Pulmonary artery endothelial cell (primary cell): ENCODE data around the gene MARK3. TPM values are rescaled to one million over a fixed set of nuclear protein-coding genes. Genes with fewer than 3 reads are reported as not detected.

Experiments used
- DNase-seq: peaks from one replicate; pipeline ENCODE4 v3.0.0-alpha.2; 2011; ENCODE audit warnings: low read depth, low spot score
- total RNA-seq: library from RNA; depleted of rRNA; stranded (reverse); fragments of >200 nt; gene quantifications from 2 replicates; pipeline ENCODE4 v1.2.3, GENCODE V29; 2014

The MARK3 gene
- total RNA-seq, 1 donor from 2014 or later: 67.9 TPM

DNA sequence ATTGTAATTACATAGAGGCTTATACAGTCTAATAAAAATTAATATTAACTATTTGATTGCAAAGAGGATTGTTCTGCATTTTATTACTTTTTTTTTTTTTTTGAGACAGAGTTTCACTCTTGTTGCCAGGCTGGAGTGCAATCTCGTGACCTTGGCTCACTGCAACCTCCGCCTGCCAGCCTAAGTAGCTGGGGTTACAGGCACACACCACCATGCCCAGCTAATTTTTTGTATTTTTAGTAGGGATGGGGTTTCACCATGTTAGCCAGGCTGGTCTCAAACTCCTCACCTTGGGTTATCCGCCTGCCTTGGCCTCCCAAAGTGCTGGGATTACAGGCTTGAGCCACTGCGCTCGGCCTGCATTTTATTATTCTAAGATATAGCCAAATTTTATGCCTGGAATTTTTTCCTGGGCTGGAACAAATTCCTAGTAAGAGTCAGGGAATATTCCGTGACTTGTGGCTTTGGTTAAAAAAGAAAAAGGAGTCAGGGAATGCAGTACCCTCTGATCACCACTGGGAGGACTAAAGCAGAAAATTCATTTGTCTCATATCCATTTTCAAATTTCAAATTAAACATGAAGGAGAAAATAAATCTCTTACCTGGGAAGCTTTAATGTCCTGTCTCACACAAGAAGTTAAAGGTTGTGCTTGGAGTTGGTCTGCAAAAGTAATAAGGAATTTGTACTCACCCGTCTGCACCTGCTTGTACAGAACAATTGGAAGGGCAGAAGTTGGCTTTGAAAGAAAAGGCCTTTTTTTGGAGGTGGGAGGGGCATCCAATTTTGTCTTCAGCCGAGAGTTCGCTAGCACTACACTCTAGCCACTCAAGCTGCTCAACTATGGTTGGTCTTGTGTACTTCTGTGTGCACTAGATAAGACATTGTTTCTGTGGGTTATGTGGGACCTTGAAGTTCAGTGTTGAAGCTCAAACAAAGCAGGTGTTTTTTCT is 8.7 kb downstream of the MARK3 start:
- no peak for DNase-seq

DNA sequence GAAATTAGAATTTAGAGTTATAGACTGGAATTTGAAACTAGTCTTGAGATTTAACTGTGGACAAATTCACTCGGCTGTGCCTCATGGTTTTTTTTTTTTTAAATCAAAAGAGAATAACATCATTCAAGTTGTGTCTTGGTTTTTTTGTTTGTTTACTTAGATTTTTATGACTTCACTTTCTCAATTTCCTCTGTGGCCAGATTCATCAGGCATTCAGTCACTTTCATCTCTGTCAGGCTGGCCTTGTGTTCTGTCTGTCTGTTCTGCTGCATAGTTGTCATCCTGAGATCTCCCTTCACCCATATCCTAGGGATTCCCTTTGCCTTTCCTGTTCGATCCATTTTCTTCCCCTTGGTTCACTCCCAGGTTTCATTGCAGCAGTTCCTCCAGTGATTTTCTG is 10.0 kb downstream of the MARK3 start:
- DNase-seq: no peak

DNA sequence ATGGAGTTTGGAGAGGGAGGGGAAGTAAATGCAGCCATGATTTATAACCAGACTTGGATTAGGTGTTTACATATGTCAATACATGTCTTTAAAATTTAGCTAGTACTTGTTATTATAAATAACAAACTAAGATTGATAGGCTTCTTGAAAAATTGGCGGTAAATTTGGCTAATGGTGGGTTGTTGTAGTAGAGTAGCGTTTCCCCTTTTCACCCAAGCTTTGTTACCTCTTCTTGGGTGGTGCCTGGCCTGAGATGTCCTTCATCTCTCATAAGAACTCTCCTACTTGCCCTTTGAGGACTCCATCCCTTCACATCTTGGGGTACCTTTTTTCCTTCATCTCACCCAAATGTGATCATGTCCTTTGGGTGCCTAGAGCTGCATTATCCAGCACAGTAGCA is 11.2 kb downstream of the MARK3 start:
- DNase-seq: no peak

DNA sequence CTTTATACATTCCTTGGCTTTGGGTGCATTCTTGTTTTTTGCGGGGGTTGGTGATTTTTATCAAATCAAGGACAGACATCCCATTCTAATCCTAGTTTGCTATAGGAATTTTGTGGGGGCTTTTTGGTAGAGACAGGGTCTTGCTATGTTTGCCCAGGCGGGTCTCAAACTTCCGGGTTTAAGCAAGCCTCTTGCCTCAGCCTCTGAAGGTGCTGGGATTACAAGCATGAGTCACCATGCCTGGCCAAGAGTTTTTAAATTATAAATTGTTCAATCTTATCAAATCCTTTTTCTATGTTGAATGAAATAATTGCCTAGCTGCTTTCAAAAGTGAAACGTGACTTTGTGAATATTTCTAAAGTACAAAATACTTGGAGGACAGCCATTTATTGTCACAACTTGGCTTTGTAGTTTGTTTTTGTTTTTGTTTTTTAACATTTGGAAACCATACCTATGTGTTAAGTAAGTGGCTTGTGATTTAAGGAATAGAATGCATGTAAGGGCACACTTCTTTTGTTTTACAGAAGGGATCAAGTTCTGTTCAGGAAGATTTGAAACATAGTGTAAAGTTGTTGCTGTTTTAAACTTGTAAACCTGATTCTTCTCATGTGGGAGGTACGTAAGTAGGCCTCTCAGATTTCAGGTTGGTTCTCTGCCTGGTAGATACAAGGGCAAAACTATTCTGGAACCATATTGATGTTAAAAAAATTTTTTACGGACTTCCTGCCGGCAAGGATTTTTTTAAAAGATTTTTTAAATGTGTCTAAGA is 13.4 kb downstream of the MARK3 start:
- DNase-seq: no peak

DNA sequence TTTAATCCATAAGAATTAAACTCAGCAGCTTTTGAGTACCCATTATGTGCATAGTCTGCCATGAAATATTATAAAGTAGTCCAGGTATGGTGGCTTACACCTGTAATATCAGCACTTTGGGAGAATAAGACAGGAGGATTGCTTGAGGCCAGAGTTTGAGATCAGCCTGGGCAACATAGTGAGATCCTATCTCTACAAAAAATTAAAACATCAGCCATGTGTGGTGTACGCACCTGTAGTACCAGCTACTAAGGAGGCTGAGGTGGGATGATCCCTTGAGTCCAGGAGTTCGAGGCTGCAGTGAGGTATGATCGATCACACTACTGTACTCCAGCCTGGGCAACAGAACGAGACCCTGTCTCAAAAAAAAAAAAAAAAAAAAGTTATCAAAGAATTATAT is 15.3 kb downstream of the MARK3 start:
- DNase-seq: no peak

DNA sequence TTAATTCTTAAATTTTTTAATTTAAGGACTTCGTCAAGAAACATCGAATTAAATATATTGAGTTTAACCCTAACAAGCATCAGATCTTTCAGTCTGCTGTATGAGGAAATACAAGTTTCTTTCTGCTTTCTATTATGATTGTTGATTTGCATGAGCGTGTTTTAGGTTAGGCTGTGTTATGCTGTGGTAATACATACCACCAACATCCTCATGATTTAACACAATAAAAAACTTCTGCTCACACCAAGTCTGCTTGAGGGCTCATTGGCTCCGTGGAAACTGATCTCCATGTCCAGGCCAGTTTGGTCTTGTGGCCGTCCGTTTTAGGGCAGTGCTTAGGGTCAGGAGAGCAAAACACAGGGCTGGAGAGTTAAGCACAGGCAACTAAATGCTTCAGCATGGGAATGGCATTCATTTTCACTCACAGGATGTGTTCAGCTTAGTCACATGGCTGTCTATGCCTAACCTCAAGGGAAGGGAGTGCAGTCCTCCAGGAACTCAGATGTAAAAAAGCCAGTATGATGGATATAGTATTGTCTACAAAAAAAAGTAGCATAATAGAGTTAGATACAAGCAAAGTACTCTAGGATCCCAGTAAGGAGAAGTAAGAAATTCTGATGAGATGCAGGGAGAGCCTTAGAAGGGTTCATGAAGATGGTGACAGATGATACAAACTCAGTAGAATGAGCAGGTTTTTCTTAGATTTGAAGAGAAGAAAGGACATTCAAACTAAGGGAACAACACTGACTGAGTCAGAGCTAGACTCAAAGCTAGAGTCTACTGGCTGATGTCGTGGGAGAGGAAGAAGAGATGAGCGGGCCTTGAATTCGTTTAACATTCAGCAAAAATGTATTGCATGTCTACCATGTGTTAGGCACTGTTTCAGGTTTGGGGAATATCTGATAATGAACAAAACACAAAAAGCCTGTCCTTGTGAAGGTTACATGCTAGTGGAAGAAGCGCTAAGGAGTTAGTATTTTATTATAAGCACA is 16.3 kb downstream of the MARK3 start:
- peak; percentile 51 for DNase-seq

DNA sequence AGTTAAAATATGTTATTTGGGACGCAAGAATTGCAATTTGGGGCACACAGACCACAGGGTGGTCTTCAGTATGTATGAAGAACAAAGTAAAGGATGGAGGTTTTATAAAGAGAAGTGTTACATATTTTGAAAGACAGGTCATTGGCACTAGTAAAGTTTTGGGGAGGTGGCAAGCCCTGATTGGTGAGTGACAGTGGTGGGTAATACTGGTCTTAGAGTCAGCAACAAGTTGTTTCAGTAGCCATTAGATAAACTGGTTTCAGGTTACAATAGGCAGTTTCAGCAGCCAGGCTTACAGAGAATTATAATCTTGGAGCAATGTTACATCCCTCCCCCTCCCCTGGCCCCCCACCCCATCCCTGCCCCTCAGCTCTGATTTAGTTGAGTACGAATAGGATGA is 17.5 kb downstream of the MARK3 start:
- DNase-seq: no peak

DNA sequence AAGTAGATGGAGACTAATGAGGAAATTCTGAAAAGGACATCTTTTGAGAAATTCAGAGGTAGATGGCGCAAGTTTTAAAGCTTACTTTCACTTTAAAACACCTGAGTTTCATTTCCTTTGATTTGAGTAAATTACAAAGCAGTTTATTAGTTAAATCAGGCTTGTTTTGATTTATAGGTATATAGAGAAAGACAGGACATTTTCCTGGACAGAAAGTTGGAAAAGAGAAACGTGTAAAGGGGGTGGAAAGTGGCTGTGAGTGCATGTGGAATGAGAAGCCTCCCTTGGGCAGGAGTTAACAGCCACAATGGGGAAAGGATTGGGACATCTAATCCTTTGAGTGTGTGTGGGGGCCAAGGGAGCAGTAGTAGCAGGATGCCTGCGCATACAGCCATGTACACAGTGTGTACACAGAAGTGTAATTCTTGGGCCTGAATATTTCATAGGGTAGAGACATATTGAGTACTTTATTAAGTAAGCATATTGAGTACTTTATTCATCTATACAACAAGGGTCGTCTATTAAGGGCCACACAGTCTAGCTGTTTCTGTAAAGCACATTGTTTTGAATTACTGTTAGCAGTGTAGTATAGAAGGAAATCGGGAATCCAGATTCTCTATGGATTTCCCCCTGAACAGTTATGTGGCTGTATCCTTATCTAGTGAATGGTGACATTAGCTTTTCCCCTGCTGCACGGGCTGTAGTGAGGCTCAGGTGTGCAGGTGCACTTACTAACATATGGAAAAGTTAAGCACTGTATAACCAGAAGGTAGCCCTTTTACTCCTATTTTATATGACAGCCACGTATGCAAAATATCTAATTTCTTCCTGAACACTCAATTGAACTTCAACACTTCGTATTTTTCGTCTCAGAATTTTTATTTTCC is 19.1 kb downstream of the MARK3 start:
- DNase-seq: no peak

DNA sequence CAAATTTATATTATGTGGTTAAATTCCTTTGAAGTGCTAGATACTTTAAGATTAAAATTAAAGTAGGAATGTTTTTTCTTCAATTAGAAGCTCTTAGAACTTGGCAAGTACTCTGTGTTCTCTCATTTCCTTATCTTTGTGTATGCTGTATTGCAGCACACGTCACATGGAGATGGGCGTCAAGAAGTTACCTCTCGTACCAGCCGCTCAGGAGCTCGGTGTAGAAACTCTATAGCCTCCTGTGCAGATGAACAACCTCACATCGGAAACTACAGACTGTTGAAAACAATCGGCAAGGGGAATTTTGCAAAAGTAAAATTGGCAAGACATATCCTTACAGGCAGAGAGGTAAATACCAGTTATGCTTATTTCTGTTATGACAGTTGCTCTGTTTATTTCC is 19.7 kb downstream of the MARK3 start:
- peak; percentile 32 for DNase-seq

DNA sequence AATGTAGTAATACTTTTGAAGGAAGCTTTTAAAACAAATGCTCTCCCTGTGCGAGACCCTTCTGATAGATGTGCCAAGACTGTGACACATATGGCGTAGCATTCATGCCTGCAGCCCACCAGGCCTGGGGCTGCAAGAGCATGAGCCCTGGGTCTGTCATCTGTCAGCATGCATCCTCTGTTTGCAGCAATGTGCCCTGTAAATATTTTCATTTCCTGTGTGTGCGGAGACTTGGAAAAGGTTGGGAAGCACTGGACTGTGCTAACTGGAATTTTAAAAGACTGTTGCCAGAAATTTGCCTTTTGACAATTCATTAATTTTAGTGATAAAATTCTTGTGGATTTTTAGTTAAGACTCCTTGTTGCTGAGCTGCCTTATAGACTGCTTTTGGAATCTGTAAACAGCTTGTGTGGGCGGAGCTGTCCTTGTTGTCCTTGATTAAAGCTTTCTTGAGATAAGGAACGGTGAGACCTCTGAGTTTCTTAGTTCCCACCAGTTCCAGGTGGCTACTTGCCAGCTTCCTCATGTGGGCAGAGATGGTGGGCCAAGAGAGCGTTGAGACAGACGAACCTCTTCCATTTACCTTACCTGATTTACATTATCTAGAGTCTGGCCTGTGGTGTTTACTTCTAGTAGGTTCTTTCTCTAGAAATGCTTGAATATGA is 23.4 kb downstream of the MARK3 start:
- DNase-seq: no peak

DNA sequence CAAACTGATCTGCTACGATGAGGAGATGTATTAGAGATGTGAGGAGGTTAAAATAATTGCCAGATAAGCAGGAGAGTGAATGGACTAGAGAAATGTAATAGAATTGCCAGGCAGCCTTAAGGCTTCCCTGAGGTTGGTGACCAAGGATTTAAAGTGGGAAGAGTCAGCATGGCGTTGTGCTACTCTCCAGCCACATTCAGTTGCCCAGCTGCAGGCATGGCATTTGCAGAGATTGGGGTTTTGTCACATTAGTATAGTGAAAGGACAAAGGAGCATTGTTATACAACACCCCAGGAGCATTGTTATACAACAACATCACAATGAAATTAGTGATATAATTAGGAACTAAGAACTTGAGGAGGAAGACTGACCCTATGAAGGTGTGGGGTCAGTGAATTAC is 31.7 kb downstream of the MARK3 start:
- no peak for DNase-seq

DNA sequence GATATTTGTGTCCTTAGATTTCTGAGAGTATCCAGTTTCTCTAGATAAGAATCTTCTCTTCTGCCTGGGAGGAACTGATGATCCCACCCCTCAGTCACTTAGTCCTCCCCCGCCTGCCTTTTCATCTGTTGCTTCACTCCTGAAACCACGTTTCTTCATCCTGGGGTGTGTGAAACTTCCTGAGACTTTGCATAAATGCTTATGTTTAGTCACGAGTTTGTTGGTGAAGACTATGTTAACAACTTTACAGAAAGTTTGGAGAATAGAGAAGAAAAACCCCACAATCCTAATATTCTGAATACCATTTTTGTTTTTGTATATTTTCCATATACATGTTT is 33.2 kb downstream of the MARK3 start:
- no peak for DNase-seq

DNA sequence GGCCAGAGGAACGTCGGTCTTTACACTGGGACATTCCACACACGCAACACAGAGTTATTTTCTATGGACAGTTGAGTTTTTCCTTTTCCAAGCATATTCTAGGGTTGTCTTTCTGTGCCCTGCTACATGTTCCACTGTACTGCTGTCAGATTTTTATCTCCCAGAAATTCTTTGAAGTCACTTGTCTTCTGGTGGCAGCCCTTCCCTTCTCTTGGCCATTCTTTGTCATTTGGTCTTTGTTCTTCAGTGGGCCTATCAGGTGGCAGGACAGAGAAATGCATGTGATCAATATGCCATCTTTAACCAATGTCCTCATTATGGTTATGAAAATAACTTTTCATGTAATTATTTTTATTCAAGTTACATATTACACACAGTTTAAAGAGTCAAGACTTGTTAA is 36.3 kb downstream of the MARK3 start:
- DNase-seq: no peak

DNA sequence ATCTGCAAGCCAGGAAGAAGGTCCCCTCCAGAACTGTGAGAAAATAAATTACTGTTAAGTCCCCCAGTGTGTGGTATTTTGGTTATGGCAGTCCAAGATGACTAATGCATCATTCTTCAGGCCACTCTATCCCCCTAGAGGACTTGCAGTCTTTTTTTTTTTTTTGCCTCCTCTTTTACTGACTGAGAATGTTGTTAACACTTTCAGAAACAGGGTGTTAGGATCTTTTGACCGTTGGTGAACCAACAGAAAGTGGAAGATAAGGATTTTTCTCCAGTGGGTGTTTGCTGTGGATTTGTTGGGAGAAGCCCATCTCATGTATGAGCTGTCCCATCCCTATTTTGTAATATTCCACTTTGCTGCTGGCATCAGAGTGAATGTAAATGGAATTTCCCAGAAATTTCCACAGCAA is 37.8 kb downstream of the MARK3 start:
- DNase-seq: no peak

DNA sequence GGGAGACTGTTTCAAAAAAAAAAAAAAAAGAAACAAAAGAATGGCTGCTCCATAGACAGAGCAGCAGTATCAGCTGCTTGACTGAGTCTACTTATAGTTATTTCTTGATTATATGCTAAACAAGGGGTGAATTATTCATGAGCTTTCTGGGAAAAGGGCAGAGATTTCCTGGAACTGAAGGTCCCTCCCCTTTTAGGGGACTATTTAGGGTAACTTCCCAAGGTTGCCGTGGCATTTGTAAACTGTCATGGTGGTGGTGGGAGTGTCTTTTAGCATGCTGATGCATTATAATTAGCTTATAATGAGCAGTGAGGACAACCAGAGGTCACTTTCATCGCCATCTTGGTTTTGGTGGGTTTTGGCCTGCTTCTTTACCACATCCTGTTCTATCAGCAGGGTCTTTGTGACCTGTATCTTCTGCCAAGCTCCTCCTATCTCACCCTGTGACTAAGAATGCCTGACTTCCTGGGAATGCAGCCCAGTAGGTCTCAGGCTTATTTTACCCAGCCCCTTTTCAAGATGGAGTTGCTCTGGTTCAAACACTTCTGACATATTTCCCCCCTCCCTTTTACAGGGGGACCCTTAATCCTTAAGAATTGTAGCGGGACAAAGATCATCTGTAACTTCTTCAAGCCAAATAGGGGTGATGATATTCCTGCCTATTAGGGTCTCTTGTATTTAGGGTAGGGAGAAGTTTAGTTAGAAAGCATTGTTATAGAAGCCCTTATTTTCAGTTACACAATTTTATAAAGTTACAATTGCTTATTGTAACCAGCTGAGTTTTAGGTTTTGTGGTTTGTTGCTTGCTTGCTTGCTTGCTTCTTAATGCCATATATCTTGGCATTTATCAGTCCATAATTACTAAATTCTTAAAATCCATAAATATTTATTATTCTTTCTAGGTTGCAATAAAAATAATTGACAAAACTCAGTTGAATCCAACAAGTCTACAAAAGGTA is 42.5 kb downstream of the MARK3 start:
- DNase-seq: no peak

DNA sequence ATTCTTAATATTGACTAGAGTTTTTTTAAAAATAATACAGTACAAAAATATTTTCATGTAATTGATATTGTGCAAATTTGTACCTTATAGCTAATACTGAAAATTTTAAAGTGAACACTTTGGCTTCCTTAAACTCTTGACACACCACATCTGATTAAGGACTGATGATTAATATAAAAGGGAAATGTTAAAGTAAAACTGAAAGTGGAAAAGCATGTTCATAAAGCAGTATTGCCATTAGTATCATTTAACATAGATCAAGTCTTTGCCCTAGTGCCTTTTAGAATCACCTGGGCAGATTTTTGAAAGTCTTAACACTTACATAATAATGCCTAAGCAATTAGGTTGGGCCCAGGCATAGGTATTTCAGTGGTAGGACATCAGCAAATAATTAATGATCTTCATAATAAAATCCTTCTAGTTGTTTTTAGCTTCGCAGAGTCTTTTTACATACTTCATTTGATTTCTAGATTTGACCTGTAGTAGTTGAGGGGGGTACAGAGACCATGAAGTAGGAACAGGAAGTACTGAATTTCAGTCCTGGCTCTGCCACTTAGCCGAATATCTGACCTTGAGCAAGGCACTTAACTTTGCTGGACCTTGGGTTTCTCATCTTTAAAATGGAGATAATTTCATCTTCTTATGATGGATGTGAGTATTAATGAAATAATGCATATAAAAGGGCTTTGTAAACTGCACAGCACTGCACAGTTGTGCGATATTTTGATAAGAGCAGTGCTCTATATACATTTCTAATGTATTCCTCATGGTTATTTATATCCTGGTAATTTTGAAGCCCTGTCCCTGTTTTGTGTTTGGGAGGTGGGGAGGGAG is 43.7 kb downstream of the MARK3 start:
- no peak for DNase-seq

DNA sequence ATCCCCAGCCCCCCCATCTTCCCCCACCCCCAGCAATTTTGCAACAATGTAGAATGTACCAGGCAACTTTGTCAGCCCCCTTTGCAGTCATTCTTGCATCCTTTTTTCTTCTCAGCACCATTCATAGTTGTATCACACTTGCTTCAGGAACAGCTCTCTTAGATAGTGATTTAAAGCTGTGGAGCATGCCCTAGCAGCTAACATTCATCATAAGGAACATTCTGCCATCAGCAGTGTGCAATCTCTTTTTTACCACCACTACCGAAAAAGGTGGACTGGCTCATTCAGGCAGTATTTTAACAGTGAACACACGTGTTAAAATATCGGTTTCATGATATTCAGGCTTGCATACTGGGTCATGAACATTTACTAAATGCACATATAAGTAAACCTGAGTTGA is 45.1 kb downstream of the MARK3 start:
- no peak for DNase-seq

DNA sequence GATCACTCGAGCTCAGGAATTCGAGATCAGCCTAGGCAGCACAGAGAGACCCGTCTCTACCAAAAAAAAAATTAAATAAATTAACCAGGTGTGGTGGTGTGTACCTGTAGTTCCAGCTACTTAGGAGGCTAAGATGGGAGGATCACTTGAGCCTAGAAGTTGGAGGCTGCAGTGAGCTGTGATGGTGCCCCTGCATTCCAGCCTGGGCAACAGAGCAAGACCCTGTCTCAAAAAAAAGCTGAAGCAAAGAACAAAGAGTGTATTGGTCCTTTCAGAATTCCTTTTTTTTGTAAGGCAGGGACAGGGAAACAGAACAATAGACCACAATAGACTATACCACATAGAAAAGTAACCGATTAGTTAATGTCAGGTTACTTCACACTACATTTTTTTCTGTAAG is 47.4 kb downstream of the MARK3 start:
- DNase-seq: no peak
